ENCODE measurements around the gene TEAD3.
A peak's percentile ranks its signal among the peaks of the same experiment; 100 is the strongest.
"Not testable (repeated sequence)": the region's sequence is repeated elsewhere in the genome, so short reads cannot be mapped to it uniquely, and the experiment has no call there.

Gene TEAD3

DNA sequence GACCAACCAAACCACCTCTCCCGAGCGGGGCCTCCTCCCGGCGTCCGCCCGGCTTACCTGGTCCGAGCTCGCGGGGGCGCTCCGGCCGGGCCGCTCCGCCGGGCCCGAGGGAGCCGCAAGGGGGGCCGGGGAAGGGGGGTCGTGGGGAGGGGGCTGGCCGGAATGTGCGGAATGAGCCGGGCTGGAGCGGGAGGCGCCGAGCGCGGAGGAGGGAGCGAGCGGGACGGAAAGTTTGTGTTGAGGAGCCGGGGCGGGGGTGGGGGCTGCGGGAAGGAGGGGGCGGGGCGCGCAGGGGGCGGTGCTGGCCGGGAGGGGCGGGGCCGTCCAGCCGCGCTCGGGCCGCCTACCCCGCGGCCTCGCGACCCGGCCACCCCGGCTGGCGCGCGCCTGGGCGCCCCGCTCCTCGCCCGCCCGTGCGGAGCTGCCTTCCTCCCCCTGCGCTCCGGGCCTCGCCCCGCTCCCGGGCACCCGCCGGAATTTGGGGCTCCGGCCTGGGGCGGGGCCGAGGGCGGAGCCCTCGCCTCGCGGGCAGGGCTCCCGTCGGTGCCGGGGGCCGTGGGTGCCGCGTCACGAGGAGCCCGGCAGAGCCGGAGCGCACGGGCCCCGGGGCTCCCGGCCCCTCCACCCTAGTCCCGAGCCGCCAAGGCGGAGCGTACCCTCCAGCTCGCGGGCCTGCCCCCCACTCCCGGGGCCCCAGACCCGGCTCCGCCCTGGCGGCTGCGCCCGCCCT lies at the start of gene TEAD3:
Gene TEAD3 (minus strand): TSS at position 239 of the 730 bp plus-strand sequence.
- peak in 1 of 2 experiments; percentile 31 for DNase-seq

DNA sequence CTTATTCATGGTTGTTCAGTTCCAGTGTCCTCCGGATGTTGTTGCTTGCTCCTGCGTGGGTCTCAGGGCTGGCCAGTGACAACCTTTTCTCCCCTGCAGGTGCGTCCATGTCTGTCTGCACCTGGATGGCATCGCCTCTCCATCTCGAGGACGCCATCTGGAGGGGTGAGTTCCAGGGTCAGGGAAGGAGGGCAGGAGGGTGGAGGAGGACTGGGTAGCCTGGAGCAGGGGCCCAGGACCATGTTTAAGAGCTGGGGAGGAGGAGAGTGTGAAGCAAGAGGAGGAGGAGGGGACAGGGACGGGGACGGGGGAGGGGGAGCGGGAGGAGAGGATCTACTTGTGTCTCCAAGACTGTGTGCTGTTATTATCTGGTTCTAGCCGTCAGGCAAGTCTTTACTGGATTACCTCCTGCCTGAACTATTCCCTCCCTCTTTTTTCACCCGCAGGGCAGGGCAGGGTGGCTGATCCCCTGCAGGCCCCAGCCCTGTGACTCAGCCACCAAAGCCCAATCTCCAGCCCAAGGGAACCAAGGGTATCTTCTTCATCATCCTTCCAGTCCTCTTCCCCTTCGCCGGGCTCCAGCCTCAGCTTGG lies 48.0 kb upstream of the TEAD3 start:
- no peak for DNase-seq

DNA sequence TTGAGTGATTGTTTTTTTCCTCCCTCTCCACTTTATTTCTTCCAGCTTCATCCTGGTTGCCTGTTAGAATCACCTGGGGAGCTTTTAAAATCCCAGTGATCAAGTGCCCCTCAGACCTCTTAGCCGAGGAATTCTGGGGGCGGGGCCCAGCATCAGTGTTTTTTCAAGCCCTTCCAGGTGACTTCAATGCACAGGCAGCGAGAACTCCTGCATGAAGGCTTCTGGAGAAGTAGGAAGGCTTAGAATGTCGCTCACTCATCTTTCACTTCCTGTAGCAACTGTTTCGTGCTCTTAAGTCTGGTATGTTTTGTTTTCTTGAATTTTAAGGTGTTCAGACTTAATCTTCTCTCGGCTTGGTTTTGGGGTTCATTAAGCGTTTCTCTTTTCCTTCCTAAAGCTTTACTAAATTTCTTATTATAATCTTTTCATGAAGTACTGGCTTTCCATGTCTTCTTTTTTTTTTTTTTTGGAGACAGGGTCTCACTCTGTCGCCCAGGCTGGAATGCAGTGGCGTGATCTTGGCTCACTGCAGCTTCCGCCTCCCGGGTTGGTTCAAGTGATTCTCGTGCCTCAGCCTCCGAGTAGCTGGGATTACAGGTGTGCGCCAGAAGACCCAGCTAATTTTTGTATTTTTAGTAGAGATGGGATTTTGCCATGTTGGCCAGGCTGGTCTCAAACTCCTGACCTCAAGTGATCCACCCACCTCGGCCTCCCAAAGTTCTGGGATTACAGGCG lies 46.7 kb upstream of the TEAD3 start:
- DNase-seq = no peak

DNA sequence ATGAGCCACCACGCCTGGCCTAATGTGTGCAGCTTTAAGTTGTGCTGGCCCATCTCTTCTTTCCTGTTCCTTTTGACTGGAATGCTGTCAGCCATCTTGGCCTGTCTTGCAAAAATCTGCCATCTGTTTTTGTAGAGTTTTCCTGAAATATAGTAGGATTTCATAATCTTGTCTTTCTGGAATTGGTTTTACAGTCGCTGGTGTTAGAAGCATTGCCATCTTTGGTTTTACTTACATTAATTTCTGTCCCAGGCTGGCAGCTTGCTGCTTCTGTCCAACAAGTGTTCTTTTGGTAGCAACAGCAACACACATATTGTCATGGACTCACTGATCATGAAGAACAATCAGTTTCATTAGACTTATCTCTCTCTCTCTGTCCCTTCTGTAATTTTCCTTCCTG lies 45.0 kb upstream of the TEAD3 start:
- no peak for DNase-seq

DNA sequence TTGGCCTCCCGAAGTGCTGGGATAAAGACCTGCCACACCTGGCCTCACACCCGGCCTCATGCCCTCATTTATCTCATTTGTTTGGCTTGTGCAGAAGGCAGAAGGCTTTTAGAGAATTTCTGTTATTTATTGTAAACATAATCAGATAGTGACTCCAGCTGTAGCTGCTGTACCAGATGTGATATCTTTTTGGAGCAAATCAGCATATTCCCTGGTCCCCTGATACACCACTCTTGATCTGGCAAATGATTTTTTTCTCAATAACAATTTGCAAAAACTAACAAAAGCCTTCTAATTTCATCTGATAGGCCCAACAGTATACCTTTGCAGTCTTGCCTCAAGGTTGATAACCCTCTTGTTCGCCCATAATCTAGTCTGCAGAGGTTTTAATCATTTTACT lies 42.3 kb upstream of the TEAD3 start:
- DNase-seq = no peak

DNA sequence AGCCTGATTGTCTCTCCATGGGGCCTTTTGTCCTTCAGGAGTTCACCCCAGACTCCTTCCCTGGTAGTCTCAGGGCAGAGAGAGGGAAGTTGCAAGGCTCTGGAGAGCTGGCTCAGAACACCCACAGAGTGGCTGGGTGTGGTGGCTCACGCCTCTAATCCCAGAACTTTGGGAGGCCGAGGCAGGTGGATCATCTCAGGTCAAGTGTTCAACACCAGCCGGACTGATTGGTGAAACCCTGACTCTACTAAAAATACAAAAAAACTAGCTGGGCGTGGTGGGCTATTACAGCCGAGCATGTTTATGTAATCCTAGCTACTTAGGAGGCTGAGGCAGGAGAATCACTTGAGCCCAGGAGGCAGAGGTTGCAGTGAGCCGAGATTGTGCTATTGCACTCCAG lies 39.0 kb upstream of the TEAD3 start:
- DNase-seq = not testable (repeated sequence)

DNA sequence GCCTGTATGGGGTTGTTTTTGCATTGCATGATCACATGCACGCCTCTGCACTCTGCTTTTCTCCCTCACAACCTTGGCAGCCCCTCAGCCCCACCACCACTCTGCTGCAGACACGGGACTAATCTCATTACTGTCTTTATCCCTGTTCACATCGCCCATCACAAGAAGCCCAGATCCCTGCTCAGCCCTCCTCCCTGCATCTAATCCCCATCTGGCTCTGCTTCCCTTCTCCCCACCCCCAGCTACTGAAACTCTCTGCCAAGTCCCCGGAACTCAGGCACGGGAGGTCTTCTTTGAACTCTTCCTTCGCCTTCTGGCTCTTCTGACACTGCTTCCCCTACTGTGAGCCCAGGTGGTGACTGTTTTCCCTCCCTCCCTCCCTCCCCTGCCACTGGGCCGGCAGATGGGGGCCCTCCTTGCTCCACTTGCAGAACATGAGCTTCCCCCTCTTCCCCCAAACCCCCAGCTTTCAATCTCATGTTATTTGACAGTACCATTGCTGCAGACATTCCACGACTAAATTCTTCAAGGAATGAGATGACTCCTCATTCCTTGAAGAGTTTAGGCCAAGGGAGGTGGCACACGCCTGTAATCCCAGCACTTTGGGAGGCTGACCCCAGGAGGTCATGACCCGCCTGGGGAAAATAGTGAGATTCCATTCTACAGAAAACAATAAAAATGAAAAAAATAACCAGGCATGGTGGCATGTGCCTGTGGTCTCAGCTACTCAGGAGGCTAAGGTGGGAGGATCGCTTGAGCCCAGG lies 37.7 kb upstream of the TEAD3 start:
- peak; percentile 99 for DNase-seq

DNA sequence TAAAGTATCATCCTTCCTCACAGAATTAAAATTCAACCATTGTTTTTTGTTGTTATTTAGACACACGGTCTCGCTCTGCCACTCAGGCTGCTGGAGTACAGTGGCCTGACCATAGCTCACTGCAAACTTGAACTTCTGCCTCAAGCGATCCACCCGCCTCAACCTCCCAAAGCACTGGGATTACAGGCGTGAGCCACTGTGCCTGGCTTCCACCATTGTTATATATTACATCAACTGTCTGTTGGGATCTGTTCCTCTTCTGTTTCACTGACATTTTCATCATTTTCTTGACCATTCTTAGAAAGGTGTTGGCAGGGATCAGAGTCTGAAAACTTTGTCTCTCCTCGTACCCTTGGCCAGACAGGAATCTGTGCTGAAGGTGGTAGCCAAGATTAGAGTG lies 37.1 kb upstream of the TEAD3 start:
- DNase-seq = no peak

DNA sequence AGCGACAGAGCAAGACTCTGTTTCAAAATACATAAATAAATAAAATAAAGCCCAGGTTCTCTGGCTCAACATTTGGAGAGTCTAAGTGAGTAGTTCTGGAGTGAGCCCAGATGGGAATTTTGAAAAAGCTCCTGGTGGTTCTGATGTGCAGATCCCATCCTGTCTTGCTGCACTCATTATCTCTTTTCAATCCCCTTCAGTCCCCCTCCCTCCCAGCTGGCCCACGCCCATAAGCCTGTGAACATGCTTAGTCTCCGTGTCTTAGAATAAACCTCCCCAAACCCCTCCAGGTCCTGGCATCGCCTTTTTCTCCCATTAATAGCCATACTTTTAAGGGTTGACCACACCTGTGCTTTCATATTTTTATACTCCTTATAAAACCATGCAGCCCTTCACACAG lies 35.2 kb upstream of the TEAD3 start:
- DNase-seq = peak; percentile 49 to 72

DNA sequence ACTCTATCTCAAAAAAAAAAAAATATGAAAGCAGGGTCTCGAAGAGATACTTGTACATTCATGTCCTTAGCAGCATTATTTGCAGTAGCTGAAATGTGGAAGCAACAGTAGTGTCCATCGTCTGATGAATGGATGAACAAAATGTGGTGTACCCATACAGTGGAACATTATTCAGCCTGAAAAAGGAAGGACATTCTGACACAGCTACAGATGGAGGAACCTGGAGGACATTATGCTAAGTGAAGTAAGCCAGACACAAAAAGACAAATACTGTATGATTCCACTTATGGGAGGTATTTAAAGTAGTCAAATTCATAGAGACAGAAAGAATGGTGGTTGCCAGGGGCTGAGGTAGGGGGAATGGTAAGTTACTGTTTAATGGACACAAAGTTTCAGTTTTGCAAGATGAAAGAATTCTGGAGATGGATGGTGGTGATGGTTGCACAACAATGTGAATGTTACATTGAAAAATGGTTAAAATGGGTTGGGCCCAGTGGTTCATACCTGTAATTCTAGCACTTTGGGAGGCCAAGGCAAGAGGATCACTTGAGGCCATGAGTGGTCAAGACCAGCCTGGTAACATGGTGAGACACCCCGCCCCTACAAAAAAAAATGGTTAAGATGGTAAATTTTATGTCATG lies 27.6 kb upstream of the TEAD3 start:
- no peak for DNase-seq

DNA sequence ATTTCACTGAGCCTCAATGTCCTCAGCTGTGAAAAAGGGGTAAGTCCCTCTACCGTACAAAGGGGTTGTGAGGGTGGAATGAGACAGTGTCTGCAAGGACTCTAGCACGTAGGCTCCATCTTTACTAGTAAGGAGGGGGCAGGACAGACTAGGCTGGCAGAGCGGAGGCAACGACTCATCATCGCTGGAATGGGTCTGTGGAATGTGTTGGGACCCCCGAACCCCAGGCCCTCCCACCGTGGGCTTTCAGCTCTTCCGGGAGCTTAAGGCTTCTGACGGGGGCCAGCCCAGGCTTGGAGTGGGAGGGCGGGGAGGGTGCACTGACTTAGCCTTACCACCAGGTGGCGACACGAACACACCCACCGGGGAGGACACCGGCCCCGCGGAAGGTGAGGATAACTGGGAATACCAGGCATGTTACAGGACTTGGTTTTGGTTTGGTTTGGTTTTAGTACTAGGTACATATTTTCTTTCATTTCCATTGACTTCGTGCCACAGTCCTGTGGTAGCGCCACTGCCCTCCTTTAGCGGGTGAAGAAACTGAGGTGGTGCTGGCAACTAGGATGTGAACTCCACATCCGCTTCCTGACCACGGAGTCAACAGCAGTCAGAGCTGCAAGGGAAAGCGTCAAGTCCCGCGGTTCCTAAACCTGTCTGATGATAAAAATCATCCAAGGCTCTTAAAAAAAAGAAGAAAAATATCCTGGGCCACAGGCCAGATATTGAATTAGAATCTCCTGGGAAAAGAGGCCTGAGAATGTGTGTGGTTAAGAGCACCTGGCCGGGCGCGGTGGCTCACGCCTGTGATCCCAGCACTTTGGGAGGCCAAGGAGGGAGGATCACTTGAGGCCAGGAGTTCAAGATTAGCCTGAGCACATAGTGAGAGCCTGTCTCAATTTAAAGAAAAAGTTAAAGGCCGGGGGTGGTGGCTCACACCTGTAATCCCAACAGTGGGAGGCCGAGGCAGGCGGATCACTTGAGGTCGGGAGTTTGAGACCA lies 26.1 kb upstream of the TEAD3 start:
- DNase-seq = peak in 1 of 2 experiments; percentile 73

DNA sequence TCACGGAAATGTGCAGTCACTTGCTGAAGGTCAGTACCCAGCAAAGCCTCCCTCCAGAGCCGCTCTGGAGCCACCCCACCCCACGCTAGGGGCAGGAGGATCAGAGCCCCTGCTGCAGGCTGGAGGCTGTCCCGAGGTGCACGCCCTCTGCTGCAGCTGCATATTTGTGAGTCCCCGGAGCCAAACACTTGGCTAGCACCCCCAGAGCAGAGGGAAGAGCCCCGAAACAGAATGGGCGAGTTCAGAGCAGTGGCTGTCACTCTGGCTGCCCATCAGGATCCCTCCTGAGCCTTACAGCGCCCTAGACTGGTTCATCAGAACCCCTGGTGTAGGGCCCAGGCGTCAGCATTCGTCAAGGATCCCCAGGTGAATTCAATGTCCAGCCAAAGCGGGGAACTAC lies 25.3 kb upstream of the TEAD3 start:
- DNase-seq = no peak

DNA sequence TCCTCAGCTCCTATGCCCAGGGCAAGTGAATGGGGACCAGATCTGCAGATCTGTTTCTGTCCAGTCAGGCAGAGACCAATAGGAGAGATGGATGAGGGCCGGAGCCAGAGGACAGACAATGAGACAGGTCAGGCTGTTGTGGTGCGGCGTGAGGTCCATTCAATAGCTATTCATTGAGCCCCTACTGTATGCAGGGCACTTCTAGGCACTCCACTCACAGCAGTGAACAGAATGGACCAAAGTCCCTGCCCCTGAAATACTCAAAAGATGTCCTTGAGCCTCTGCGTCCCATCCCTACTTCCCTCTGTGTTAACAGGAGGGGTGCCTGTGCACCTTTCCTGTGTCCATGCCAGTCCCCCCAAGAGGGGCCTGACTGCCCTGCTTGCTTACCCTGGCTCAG lies 24.4 kb upstream of the TEAD3 start:
- DNase-seq = no peak

DNA sequence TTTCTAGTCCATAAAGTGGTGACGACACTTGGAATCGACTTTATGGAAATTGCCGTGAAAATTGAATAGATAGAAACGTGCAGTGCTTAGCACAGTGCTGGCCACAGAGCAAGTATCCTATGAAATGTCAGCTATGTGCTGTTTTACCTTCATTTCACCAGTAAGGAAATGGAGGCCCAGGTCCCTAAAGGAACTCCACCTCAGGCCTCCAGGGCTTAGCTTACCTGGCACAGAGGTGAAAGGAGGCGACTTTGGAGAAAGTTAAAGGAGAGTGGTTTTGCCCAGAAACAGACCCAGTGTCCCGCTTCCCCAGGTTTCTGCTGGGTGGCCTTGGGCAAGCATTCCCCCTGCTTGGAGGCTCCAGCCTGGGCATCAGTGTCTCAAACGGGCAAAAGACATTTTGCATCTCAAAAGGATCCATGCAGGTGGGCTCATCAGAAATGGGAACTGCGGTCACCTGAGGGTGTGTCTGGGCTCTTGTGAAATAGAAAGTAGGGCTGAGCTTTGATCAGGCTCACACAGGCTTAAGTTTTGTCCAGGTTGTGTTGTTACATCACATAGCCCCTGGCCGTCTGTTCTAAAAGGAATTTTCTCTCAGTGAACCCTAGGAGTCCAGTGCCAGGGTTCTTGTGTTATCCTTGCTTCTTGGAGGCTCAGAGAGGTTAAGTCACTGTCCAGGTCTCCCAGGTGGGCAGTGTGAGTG lies 22.6 kb upstream of the TEAD3 start:
- no peak for DNase-seq

DNA sequence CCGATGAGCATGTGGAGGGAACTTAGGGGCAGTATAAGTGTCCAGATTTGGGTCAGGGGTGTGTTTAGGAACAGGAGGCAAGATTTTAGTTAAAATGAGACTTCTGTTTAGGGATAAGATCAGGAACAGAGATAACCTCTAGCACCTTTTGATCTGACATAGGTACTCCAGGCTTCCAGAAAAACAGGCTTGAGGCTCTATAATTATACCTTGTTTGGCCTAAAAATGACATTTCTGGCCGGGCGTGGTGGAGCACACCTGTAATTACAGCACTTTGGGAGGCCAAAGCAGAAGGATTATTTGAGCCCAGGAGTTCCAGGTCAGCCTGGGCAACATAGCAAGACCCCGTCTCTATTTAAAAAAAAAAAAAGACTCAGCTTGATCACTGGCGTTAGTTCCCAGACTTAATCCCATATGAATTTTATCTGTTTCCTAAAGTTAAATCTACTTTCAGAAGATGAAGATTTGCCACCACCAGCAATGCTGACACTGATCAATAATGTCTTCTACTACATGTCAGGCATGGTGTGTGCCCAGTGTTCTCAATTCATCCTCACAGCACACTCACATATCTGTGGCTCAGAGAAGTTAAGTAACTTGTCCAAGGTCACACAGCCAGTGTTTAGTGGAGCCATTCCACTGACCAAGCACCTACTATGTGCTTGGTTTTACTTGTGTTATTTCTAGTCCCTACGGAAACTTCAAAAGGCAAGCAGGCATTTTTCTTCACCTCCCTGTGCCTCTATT lies 21.9 kb upstream of the TEAD3 start:
- no peak for DNase-seq

DNA sequence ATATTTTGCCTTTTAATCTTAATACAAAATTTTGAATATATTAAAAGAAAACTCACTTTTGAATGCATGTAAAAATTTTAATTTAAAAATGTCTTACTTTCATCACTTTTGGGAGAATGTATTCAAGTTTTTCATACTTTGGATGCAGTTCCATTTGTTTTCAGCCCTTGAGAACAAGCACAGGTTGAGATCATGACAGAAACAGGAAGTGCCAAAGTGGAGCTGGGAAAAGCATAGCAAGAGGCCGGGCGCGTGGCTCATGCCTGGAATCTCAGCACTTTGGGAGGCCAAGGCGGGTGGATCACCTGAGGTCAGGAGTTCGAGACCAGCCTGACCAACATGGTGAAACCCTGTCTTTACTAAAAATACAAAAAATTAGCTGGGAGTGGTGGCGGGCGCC lies 21.1 kb upstream of the TEAD3 start:
- not testable (repeated sequence) for DNase-seq

DNA sequence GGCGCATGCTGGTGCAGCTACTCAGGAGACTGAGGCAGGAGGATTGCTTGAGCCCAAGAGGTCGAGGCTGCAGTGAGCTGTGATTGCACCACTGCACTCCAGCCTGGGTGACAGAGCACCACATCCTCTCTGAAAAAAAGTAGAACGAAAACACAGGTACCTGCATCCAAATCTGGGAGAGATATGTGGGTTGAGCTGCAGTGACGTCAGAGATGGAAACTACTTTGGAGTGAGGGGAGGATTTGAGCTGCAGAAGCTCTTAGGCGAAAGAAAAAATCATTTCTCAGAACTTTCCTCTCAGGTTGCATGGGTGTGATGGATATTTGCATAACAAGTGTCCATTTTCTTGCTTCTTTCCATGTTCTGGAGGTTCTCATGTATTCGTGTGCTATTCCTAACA lies 19.8 kb upstream of the TEAD3 start:
- DNase-seq = no peak

DNA sequence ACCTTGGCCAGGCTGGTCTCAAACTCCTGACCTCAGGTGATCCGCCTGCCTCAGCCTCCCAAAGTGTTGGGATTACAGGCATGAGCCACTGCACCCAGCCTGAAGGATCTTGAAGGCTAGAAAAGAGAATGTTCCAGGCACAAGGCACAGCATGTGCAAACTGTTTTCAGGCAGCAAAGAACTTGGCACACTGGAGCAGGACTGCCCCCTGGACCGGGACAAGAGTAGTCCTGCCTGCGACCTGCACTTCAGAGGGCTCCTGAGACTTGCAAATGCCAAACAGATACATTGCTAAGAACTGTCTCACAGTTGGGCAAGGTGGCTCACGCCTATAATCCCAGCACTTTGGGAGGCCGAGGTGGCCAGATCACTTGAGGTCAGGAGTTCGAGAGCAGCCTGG lies 19.1 kb upstream of the TEAD3 start:
- not testable (repeated sequence) for DNase-seq

DNA sequence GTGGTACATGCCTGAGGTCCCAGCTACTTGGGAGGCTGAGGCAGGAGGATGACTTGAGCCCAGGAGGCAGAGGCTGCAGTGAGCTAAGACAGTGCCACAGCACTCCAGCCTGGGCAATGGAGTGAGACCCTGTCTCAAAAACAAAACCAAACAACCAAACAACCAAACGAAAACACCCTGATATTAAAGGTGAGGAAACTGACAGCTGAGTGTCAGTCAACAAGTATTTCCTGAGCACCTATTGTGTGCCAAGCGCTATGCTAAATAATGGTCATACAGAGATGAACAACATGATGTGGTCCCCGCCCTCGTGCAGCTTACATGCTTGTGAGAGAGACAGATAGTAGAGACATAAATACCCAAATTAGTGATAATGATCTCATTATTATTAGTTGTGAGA lies 17.7 kb upstream of the TEAD3 start:
- no peak for DNase-seq

DNA sequence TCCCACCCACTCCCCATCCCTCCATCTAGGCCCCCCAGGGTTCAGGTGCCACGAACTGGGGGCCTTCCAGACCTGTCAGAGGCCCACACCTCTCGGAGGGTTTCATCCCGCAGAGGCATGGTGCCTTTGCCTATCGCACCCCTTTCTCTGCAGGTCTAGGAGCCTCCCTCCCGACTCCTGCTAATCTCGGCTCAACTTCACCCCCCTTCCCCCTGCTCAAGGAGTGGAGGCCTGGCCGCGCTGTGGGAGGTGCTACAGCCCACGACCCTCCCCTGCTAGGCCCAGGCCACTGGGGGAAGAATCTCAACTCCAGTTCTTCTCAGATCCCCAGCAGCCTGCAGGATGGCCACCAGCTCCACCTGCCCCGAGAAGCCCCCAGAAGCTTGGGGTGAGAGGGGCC lies 15.9 kb upstream of the TEAD3 start, which contains the start of gene TULP1:
Gene TULP1 (minus strand): TSS at position 157 of the 400 bp plus-strand sequence. CDS start 38 bp downstream, at position 119.
- no peak for DNase-seq
